ENCODE measurements around the gene TTC24. TPM values are rescaled to one million over a fixed set of nuclear protein-coding genes. Genes with fewer than 3 reads are reported as not detected.

TTC24 gene
- total RNA-seq, 2 donors from 2014 or later = not detected

DNA sequence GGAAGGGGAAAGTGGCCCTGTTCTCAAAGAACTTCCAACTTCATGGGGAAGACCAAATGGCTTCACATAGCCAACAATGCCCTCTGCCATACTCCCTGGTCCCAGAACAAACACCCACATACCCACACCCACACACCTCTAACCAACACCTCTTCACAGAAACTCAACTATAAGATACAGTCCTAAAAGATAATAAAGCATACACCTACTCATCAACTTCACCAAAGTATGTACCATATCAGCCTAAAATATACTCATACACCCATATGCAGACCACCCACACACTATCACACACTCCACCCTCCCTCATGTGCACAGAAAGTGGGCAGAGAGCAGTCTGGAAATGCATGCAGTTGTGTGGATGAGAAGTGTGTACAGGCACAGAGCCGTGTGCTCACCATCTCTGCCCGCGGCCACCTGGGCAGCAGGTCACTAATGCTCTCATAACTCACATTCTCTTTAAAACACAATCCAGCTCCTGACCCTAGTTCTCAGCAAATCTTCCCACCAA is 34.9 kb upstream of the TTC24 start:
- Histone ChIP-seq H3K4me3 (no peak overlapping the region), H3K27me3 (replicated peaks; ENCODE audit: insufficient read depth) (no peaks in the 10 kb centered on the region), H3K4me1 (ENCODE audit: control insufficient read depth in 1 of 2, low read depth in 2 of 2) (no peaks in the 10 kb centered on the region), H3K9me3 (no peaks in the 10 kb centered on the region), H3K27ac (no peak overlapping the region), H3K36me3 (no peaks in the 10 kb centered on the region)
- no peak for ATAC-seq (ENCODE audit: insufficient number of reproducible peaks, low FRiP score, low read depth)
- TF ChIP-seq, protein P1, sequence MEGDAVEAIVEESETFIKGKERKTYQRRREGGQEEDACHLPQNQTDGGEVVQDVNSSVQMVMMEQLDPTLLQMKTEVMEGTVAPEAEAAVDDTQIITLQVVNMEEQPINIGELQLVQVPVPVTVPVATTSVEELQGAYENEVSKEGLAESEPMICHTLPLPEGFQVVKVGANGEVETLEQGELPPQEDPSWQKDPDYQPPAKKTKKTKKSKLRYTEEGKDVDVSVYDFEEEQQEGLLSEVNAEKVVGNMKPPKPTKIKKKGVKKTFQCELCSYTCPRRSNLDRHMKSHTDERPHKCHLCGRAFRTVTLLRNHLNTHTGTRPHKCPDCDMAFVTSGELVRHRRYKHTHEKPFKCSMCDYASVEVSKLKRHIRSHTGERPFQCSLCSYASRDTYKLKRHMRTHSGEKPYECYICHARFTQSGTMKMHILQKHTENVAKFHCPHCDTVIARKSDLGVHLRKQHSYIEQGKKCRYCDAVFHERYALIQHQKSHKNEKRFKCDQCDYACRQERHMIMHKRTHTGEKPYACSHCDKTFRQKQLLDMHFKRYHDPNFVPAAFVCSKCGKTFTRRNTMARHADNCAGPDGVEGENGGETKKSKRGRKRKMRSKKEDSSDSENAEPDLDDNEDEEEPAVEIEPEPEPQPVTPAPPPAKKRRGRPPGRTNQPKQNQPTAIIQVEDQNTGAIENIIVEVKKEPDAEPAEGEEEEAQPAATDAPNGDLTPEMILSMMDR (IDR thresholded peaks at IDR 0.05) = no peak
- no peak for DNase-seq (ENCODE audit: low spot score)

DNA sequence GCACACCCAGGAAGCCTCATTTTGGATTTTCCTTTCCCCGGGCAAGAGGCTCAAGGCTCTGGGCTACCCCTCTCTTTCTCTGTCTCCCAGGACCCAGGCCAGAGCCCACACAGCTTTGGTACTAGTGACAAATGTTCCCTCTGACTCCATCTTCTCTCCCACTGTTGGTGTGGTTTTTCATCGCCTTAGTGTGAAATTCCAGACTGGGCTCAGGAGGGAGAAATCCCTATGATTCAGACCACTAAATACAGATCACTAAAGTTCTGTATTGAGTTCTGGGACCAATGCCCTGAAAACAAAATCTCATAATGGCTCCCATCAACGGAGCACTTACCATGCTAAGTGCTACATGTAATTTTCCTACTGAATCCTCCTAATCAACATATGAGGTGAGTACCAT is 33.3 kb upstream of the TTC24 start:
- no peaks in the 10 kb centered on the region for H3K4me1 ChIP-seq (ENCODE audit: control insufficient read depth in 1 of 2, low read depth in 2 of 2)
- H3K27ac ChIP-seq = no peak overlapping the region
- no peaks in the 10 kb centered on the region for H3K36me3 ChIP-seq
- TF ChIP-seq, protein P1 (IDR thresholded peaks at IDR 0.05) = no peak
- H3K9me3 ChIP-seq = no peaks in the 10 kb centered on the region
- no peak for ATAC-seq (ENCODE audit: insufficient number of reproducible peaks, low FRiP score, low read depth)
- no peaks in the 10 kb centered on the region for H3K27me3 ChIP-seq (replicated peaks; ENCODE audit: insufficient read depth)
- no peak for DNase-seq (ENCODE audit: low spot score)
- H3K4me3 ChIP-seq = no peak overlapping the region

DNA sequence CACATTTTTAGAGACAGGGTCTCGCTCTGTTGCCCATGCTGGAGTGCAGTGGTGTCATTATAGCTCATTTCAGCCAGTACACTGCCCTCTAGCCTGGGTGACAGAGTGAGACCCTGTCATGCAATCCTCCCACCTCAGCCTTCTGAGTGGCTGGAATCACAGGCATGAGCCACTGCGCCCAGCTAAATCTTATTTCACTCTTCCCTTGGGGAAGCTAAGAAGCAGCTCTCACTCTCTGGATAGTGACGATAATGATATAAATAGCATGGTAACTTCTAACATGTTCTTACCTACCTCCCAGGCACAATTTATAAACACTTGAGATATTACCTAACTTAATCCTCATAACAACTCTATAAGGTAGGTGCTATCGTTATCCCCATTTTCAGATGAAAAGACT is 32.1 kb upstream of the TTC24 start:
- H3K4me1 ChIP-seq (ENCODE audit: control insufficient read depth in 1 of 2, low read depth in 2 of 2) = no peaks in the 10 kb centered on the region
- H3K4me3 ChIP-seq = no peak overlapping the region
- no peaks in the 10 kb centered on the region for H3K9me3 ChIP-seq
- DNase-seq (ENCODE audit: low spot score) (no peak), ATAC-seq (ENCODE audit: insufficient number of reproducible peaks, low FRiP score, low read depth) (no peak)
- H3K27ac ChIP-seq = no peak overlapping the region
- TF ChIP-seq, protein P1 (IDR thresholded peaks at IDR 0.05) = no peak
- H3K27me3 ChIP-seq (replicated peaks; ENCODE audit: insufficient read depth) = no peaks in the 10 kb centered on the region
- H3K36me3 ChIP-seq = no peaks in the 10 kb centered on the region

DNA sequence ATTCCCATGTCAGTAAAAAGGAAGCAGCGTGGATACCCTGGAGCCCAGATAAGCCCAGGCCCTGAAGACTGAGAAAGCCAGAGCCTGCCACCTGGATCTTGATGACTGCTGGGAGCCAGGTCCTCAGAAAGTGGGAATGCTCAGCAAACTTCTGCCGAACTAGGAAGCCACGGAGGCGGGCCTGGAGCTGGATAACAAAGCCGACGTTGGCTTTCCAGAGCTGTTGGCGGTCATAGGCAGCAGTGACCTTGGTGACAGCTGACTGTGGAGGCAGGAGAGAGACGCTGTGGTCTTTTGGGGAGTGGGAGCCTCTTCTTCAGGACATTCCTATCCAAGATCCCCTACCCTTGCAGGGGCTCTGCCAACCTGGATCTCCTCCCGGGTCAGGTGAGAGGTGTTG is 31.5 kb upstream of the TTC24 start:
- no peaks in the 10 kb centered on the region for H3K4me1 ChIP-seq (ENCODE audit: control insufficient read depth in 1 of 2, low read depth in 2 of 2)
- TF ChIP-seq, protein P1 (IDR thresholded peaks at IDR 0.05) = no peak
- H3K9me3 ChIP-seq = no peaks in the 10 kb centered on the region
- DNase-seq (ENCODE audit: low spot score) (no peak), ATAC-seq (ENCODE audit: insufficient number of reproducible peaks, low FRiP score, low read depth) (no peak)
- H3K4me3 ChIP-seq = no peak overlapping the region
- no peak overlapping the region for H3K27ac ChIP-seq
- H3K27me3 ChIP-seq (replicated peaks; ENCODE audit: insufficient read depth) = no peaks in the 10 kb centered on the region
- no peaks in the 10 kb centered on the region for H3K36me3 ChIP-seq

DNA sequence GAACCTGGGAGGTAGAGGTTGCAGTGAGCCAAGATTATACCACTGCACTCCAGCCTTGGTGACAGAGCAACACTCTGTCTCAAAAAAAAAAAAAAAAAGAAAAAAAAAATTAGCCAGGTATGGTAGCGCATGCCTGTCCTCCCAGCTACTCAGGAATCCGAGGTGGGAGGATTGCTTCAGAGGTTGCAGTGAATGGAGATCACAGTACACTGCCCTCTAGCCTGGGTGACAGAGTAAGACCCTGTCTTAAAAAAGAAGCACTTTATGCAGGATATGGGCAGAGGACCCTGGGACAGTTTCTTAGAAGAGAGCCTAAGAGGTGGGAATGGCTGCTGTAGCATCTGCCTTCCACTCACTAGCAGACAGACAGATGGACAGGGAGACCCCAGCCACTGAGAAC is 30.1 kb upstream of the TTC24 start:
- no peak overlapping the region for H3K27ac ChIP-seq
- TF ChIP-seq, protein P1 (IDR thresholded peaks at IDR 0.05) = no peak
- H3K9me3 ChIP-seq = no peaks in the 10 kb centered on the region
- ATAC-seq (ENCODE audit: insufficient number of reproducible peaks, low FRiP score, low read depth) = no peak
- DNase-seq (ENCODE audit: low spot score) = no peak
- no peaks in the 10 kb centered on the region for H3K36me3 ChIP-seq
- no peaks in the 10 kb centered on the region for H3K27me3 ChIP-seq (replicated peaks; ENCODE audit: insufficient read depth)
- H3K4me3 ChIP-seq = no peak overlapping the region
- H3K4me1 ChIP-seq (ENCODE audit: control insufficient read depth in 1 of 2, low read depth in 2 of 2) = no peaks in the 10 kb centered on the region
